Measurements from ENCODE around the gene PRSS37.

DNA sequence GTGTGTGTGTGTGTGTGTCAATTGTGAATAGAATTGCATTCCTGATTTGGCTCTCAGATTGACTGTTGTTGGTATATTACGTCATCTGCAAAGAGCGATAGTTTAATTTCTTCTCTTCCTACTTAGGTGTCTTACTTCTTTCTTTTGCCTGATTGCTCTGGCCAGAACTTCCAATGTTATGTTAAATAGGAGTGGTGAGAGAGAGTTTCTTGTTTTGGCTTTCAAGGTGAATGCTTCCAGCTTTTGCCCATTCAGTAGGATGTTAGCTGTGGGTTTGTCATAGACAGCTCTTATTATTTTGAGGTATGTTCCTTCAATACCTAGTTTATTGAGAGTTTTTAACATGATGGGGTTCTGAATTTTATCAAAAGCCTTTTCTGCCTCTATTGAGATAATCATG lies 34.2 kb upstream of the PRSS37 start:
- TF ChIP-seq, protein P1, sequence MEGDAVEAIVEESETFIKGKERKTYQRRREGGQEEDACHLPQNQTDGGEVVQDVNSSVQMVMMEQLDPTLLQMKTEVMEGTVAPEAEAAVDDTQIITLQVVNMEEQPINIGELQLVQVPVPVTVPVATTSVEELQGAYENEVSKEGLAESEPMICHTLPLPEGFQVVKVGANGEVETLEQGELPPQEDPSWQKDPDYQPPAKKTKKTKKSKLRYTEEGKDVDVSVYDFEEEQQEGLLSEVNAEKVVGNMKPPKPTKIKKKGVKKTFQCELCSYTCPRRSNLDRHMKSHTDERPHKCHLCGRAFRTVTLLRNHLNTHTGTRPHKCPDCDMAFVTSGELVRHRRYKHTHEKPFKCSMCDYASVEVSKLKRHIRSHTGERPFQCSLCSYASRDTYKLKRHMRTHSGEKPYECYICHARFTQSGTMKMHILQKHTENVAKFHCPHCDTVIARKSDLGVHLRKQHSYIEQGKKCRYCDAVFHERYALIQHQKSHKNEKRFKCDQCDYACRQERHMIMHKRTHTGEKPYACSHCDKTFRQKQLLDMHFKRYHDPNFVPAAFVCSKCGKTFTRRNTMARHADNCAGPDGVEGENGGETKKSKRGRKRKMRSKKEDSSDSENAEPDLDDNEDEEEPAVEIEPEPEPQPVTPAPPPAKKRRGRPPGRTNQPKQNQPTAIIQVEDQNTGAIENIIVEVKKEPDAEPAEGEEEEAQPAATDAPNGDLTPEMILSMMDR (IDR thresholded peaks at IDR 0.05) = no peak
- no peak for TF ChIP-seq POLR2A (IDR thresholded peaks at IDR 0.05)

Measured in lower leg skin (tissue), 3 donors.